ENCODE results near the gene GALNTL6. TPM values are rescaled to one million over a fixed set of nuclear protein-coding genes. Genes with fewer than 3 reads are reported as not detected.

GALNTL6 gene
- polyA plus RNA-seq, 1 experiment = not detected

- Histone ChIP-seq H3K27ac (ENCODE audit: low read depth, low read length) (no peak overlapping the region), H3K9me3 (ENCODE audit: control insufficient read depth, insufficient read depth, low read length) (peaks cover 11% of the 10 kb centered on the region), H3K4me3 (ENCODE audit: low read depth, low read length) (no peak overlapping the region), H3K27me3 (ENCODE audit: control insufficient read depth, insufficient read depth, low read length) (no peaks in the 10 kb centered on the region)
- ChIA-PET CTCF (no interaction called here), POLR2A (no interaction called here)
- DNase-seq (ENCODE audit: low read depth, low spot score) = no peak
- TF ChIP-seq CTCF (IDR thresholded peaks at IDR 0.05; ENCODE audit: low read depth, low read length) = no peak
These were observed 1.3 kb downstream of the GALNTL6 start for GRCh38 chr4:171814545-171814944.

GRCh38 chr4:171817026-171817425 is 3.8 kb downstream of the GALNTL6 start:
- TF ChIP-seq CTCF (IDR thresholded peaks at IDR 0.05; ENCODE audit: low read depth, low read length) = no peak
- H3K9me3 ChIP-seq (ENCODE audit: control insufficient read depth, insufficient read depth, low read length) = peaks cover 11% of the 10 kb centered on the region
- no peak overlapping the region for H3K27ac ChIP-seq (ENCODE audit: low read depth, low read length)
- DNase-seq (ENCODE audit: low read depth, low spot score) = no peak
- H3K27me3 ChIP-seq (ENCODE audit: control insufficient read depth, insufficient read depth, low read length) = no peaks in the 10 kb centered on the region
- no peak overlapping the region for H3K4me3 ChIP-seq (ENCODE audit: low read depth, low read length)
- POLR2A ChIA-PET = no interaction called here
- CTCF ChIA-PET = no interaction called here

GRCh38 chr4:171834640-171835039 is 21.4 kb downstream of the GALNTL6 start:
- POLR2A ChIA-PET = no interaction called here
- no peak overlapping the region for H3K4me3 ChIP-seq (ENCODE audit: low read depth, low read length)
- peaks cover 4% of the 10 kb centered on the region; the same call in 1 of the 2 replicates for H3K9me3 ChIP-seq (ENCODE audit: control insufficient read depth, insufficient read depth, low read length)
- CTCF ChIA-PET = no interaction called here
- no peak overlapping the region for H3K27ac ChIP-seq (ENCODE audit: low read depth, low read length)
- no peaks in the 10 kb centered on the region for H3K27me3 ChIP-seq (ENCODE audit: control insufficient read depth, insufficient read depth, low read length)
- no peak for TF ChIP-seq CTCF (IDR thresholded peaks at IDR 0.05; ENCODE audit: low read depth, low read length)
- no peak for DNase-seq (ENCODE audit: low read depth, low spot score)

- Histone ChIP-seq H3K9me3 (ENCODE audit: control insufficient read depth, insufficient read depth, low read length) (peaks cover 3% of the 10 kb centered on the region; the same call in 1 of the 2 replicates), H3K27ac (ENCODE audit: low read depth, low read length) (no peak overlapping the region), H3K4me3 (ENCODE audit: low read depth, low read length) (no peak overlapping the region), H3K27me3 (ENCODE audit: control insufficient read depth, insufficient read depth, low read length) (no peaks in the 10 kb centered on the region)
- no peak for DNase-seq (ENCODE audit: low read depth, low spot score)
- POLR2A ChIA-PET = no interaction called here
- TF ChIP-seq CTCF (IDR thresholded peaks at IDR 0.05; ENCODE audit: low read depth, low read length) = no peak
- CTCF ChIA-PET = no interaction called here
These were observed 30.3 kb downstream of the GALNTL6 start for GRCh38 chr4:171843456-171843855.

GRCh38 chr4:171846232-171846631 is 33.0 kb downstream of the GALNTL6 start:
- H3K27ac ChIP-seq (ENCODE audit: low read depth, low read length) = no peak overlapping the region
- H3K9me3 ChIP-seq (ENCODE audit: control insufficient read depth, insufficient read depth, low read length) = no peaks in the 10 kb centered on the region
- H3K4me3 ChIP-seq (ENCODE audit: low read depth, low read length) = no peak overlapping the region
- H3K27me3 ChIP-seq (ENCODE audit: control insufficient read depth, insufficient read depth, low read length) = no peaks in the 10 kb centered on the region
- POLR2A ChIA-PET = no interaction called here
- peak; percentile 31 for TF ChIP-seq CTCF (IDR thresholded peaks at IDR 0.05; ENCODE audit: low read depth, low read length)
- no peak for DNase-seq (ENCODE audit: low read depth, low spot score)
- CTCF ChIA-PET = interaction anchor here (1.0 to 1.1 kb wide), 2 partner anchors 24 to 356 kb away, joined by 3 read pairs; no protein-coding TSS in a partner anchor
